Endodermal cell (in vitro differentiated cells): ENCODE results near the gene C12orf57. TPM values are rescaled to one million over a fixed set of nuclear protein-coding genes. Genes with fewer than 3 reads are reported as not detected.

Experiments
- DNase-seq: peaks from one replicate; pipeline ENCODE4 v3.0.0-alpha.2; 2017
- H3K27ac ChIP-seq: 2 replicates; pipeline ENCODE4 v1.5.1; 2013; ENCODE audit warnings: mild to moderate bottlenecking, low read depth, low read length, moderate library complexity
- H3K27me3 ChIP-seq: 2 replicates; pipeline ENCODE4 v1.6.1; 2013; ENCODE audit warnings: mild to moderate bottlenecking, low read length, moderate library complexity; ENCODE audit not compliant: insufficient read depth, control insufficient read depth, poor library complexity, severe bottlenecking
- H3K36me3 ChIP-seq: 2 replicates; pipeline ENCODE4 v1.7.0; 2013; ENCODE audit warnings: mild to moderate bottlenecking, low read length, moderate library complexity; ENCODE audit not compliant: control insufficient read depth, insufficient read depth
- H3K4me1 ChIP-seq: one replicate; pipeline ENCODE4 v1.7.0; 2013; ENCODE audit warnings: low read length; ENCODE audit not compliant: control insufficient read depth, insufficient read depth
- H3K4me3 ChIP-seq: 2 replicates; pipeline ENCODE4 v1.5.1; 2013; ENCODE audit warnings: mild to moderate bottlenecking, low read length, moderate library complexity
- H3K9ac ChIP-seq: 2 replicates; pipeline ENCODE4 v1.6.1; 2013; ENCODE audit warnings: mild to moderate bottlenecking, low read length, moderate library complexity; ENCODE audit not compliant: poor library complexity, severe bottlenecking; ENCODE audit errors: extremely low read depth
- H3K9me3 ChIP-seq: 2 replicates; pipeline ENCODE4 v1.6.1; 2013; ENCODE audit warnings: mild to moderate bottlenecking, low read length, moderate library complexity; ENCODE audit not compliant: control insufficient read depth
- H3K27ac Mint-ChIP-seq: 2 replicates; pipeline ENCODE4 v1.8.0; 2020; ENCODE audit warnings: mixed read lengths
- H3K27me3 Mint-ChIP-seq: 2 replicates; pipeline ENCODE4 v1.8.0; 2021; ENCODE audit warnings: mild to moderate bottlenecking, mixed read lengths; ENCODE audit not compliant: insufficient read depth
- H3K36me3 Mint-ChIP-seq: 2 replicates; pipeline ENCODE4 v1.8.0; 2020; ENCODE audit warnings: low read depth, mixed read lengths
- H3K4me1 Mint-ChIP-seq: 2 replicates; pipeline ENCODE4 v1.8.0; 2020; ENCODE audit warnings: mixed read lengths
- H3K4me3 Mint-ChIP-seq: 2 replicates; pipeline ENCODE4 v1.8.0; 2020; ENCODE audit warnings: mild to moderate bottlenecking, moderate library complexity, mixed read lengths
- H3K9me3 Mint-ChIP-seq: 2 replicates; pipeline ENCODE4 v1.8.0; 2020; ENCODE audit warnings: mild to moderate bottlenecking, mixed read lengths
- WGBS, 2 experiments: methylation state at CpG; one replicate each; pipeline versions ENCODE4 v1.1.5 to v1.1.7; 2013; ENCODE audit warnings: missing lambda C conversion rate in 2 of 2, mixed read lengths in 1 of 2; ENCODE audit not compliant: insufficient coverage in 1 of 2, insufficient read length in 1 of 2; 5-methylcytosine and 5-hydroxymethylcytosine counted together
- total RNA-seq, 2 donors: library from RNA; stranded (reverse); fragmentation: NEBNext Ultra II Directional in 1 of 2; extraction: Animal tissue kit (Norgen Biotek cat#: 25700) in 1 of 2; gene quantifications; 2 replicates in 1 of 2; 3 replicates in 1 of 2; pipeline ENCODE4 v1.2.1, GENCODE V29; 2021
- TF ChIP-seq, protein P1 (sequence below): fragments of 200-600 bp; sonication (generic); conservative IDR thresholded peaks from 2 replicates; pipeline ENCODE4 v1.5.0; 2021; ENCODE audit warnings: antibody characterized with exemption, mild to moderate bottlenecking

C12orf57 gene
- total RNA-seq, 2 donors from 2014 or later = 141 to 257 TPM

DNA sequence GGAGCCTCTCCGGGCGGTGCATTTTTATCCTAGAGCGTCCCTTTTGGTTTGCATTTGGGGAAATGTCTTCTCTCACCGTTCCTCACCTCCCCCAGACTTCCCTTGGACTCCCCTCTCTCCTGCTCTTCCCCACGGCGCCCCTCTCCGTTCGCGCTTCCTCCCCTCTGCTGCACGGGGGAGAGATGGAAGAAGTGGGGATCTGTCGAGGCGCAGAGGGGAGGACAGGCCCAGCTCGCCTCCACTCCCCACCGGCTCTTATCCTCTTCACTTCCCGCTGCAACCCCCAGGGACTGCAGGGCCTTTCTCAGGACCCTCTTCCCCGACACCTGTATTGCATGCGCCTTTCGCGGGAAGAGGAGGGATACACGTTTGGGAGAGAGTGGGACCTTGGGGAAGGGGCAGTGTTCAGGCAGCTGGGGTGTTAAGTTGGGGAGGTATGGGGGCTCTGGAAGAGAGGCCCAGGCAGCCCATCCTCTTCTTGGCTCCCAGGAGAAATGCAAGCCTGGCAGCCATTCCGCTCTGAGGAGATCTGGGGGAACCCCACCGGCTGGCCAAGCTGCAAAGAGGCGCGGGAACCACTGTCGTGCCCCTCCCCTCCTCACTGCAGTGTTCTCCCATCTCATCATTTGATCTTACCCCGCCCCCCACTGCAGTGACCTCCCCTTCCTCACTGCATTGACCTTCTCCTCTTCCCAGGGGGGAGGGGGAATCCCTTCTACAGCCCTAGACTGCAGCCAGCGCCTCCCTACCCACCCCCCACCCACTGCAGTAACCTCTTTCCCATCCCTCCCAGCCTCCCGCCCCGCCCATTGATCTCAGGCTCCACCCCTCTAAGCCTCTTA is 28.7 kb upstream of the C12orf57 start:
- H3K9me3 ChIP-seq = no peaks in the 10 kb centered on the region
- H3K36me3 Mint-ChIP-seq = peaks cover 31% of the 10 kb centered on the region
- H3K36me3 ChIP-seq = peaks cover 6% of the 10 kb centered on the region
- H3K9me3 Mint-ChIP-seq = no peaks in the 10 kb centered on the region
- DNase-seq = peak; percentile 91
- H3K9ac ChIP-seq = peak overlapping the region; percentile 44
- no peaks in the 10 kb centered on the region for H3K4me1 ChIP-seq
- peak overlapping the region; percentile 77 for H3K4me3 Mint-ChIP-seq
- H3K4me3 ChIP-seq = peak overlapping the region; percentile 84
- H3K27me3 Mint-ChIP-seq = peaks cover 56% of the 10 kb centered on the region
- H3K27ac ChIP-seq = no peak overlapping the region
- H3K27ac Mint-ChIP-seq = peak overlapping the region; percentile 41
- TF ChIP-seq, protein P1, sequence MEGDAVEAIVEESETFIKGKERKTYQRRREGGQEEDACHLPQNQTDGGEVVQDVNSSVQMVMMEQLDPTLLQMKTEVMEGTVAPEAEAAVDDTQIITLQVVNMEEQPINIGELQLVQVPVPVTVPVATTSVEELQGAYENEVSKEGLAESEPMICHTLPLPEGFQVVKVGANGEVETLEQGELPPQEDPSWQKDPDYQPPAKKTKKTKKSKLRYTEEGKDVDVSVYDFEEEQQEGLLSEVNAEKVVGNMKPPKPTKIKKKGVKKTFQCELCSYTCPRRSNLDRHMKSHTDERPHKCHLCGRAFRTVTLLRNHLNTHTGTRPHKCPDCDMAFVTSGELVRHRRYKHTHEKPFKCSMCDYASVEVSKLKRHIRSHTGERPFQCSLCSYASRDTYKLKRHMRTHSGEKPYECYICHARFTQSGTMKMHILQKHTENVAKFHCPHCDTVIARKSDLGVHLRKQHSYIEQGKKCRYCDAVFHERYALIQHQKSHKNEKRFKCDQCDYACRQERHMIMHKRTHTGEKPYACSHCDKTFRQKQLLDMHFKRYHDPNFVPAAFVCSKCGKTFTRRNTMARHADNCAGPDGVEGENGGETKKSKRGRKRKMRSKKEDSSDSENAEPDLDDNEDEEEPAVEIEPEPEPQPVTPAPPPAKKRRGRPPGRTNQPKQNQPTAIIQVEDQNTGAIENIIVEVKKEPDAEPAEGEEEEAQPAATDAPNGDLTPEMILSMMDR = peak; percentile 36
- H3K27me3 ChIP-seq = peaks cover 19% of the 10 kb centered on the region
- 9 to 15% methylated on average over 7 to 24 of the region's 29 CpGs for WGBS, 2 experiments
- peaks cover 42% of the 10 kb centered on the region for H3K4me1 Mint-ChIP-seq

DNA sequence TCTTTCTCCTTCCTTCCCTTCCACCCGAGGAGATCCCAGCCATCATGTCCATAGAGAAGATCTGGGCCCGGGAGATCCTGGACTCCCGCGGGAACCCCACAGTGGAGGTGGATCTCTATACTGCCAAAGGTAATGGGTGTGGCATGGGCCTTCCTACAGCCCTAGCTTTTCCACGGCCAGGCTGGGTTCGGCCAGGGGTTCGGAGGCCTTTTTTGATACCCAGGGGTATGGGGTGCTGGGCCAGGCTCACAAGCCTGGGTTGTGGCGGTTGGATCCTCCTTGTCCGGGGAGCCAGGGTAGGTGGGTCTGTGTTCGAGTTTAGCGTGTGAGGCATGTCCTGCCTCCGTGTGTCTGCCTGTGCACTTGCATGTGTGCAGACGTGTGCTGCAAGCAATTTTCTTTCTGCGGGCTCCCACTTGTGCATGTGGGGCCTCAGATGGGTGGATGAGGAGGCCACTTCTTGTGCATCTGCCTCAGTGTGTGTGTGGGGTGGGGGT is 28.0 kb upstream of the C12orf57 start:
- Histone ChIP-seq H3K4me1 (no peaks in the 10 kb centered on the region), H3K9me3 (no peaks in the 10 kb centered on the region), H3K27me3 (peaks cover 19% of the 10 kb centered on the region), H3K9ac (no peak overlapping the region), H3K27ac (no peak overlapping the region), H3K36me3 (peaks cover 6% of the 10 kb centered on the region), H3K4me3 (peak overlapping the region; percentile 66)
- Mint-ChIP-seq H3K36me3 (peaks cover 31% of the 10 kb centered on the region), H3K27ac (no peak overlapping the region), H3K27me3 (peaks cover 52% of the 10 kb centered on the region), H3K4me1 (peaks cover 42% of the 10 kb centered on the region), H3K4me3 (peak overlapping the region; percentile 77), H3K9me3 (no peaks in the 10 kb centered on the region)
- TF ChIP-seq, protein P1 = no peak
- no peak for DNase-seq
- WGBS, 2 experiments = 79 to 91% methylated on average over 6 to 14 of the region's 14 CpGs

DNA sequence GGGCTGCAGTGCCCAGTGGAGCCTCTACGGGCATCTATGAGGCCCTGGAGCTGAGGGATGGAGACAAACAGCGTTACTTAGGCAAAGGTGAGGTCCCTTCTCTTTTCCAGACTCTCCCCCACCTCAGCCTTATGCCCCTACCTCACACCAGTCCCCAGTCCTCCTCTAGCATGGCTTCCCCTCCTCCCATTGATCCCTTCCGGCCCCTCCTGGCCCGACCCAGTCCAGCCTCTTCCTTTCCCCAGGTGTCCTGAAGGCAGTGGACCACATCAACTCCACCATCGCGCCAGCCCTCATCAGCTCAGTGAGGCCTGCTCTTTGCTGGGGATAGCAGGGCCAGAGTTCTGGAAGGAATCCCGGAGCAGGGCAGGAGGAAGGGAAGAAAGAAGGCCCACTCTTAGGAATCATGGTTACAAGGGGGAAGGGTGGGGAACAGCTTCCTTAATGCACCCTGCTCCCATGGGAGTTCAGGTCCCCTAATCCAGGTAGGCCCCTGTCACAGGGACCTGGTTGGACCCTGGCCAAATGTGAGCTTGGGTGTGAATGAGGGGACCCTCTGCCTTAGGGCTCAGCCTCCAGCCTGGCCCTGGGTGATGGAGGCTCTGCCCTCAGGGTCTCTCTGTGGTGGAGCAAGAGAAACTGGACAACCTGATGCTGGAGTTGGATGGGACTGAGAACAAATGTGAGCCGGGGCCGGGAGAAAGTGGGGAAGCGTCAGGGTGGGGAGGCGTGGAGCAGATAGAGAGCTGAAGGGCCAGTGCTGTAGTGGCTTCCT is 27.2 kb upstream of the C12orf57 start:
- DNase-seq = no peak
- Mint-ChIP-seq H3K27ac (no peak overlapping the region), H3K4me1 (peaks cover 42% of the 10 kb centered on the region), H3K36me3 (peaks cover 33% of the 10 kb centered on the region), H3K27me3 (peaks cover 44% of the 10 kb centered on the region), H3K4me3 (no peak overlapping the region), H3K9me3 (no peaks in the 10 kb centered on the region)
- Histone ChIP-seq H3K4me1 (no peaks in the 10 kb centered on the region), H3K27me3 (peaks cover 12% of the 10 kb centered on the region), H3K9me3 (no peaks in the 10 kb centered on the region), H3K9ac (no peak overlapping the region), H3K36me3 (peaks cover 6% of the 10 kb centered on the region), H3K4me3 (peak overlapping the region; percentile 66), H3K27ac (no peak overlapping the region)
- 91 to 93% methylated on average over 7 to 11 of the region's 11 CpGs for WGBS, 2 experiments
- TF ChIP-seq, protein P1 = no peak
